Suprapubic skin (tissue), 4 donors: ENCODE data around the gene NIPAL4.

Experiments used
- EP300 ChIP-seq: sonication (generic); formaldehyde crosslinking; IDR thresholded peaks from one replicate; pipeline ENCODE4 v1.6.1; 2017; ENCODE audit warnings: antibody characterized with exemption
- POLR2A ChIP-seq, 2 donors: fragments of 450-650 bp; IDR thresholded peaks; one replicate each; pipeline ENCODE4 v1.6.1; 2017; ENCODE audit warnings: antibody characterized with exemption in 2 of 2, mild to moderate bottlenecking in 2 of 2, moderate library complexity in 2 of 2
- POLR2AphosphoS5 ChIP-seq, 3 donors: sonication (generic); formaldehyde crosslinking; IDR thresholded peaks; one replicate each; pipeline ENCODE4 v1.6.1; 2017; ENCODE audit warnings: antibody characterized with exemption in 3 of 3
- TF ChIP-seq, protein P1 (sequence below), 2 donors: fragments of 200-600 bp in 1 of 2; fragments of 450-650 bp in 1 of 2; sonication (generic) in 1 of 2; IDR thresholded peaks; one replicate each; pipeline ENCODE4 v1.5.1; 2016 to 2019; ENCODE audit warnings: antibody characterized with exemption in 2 of 2, mild to moderate bottlenecking in 1 of 2, moderate library complexity in 1 of 2

DNA sequence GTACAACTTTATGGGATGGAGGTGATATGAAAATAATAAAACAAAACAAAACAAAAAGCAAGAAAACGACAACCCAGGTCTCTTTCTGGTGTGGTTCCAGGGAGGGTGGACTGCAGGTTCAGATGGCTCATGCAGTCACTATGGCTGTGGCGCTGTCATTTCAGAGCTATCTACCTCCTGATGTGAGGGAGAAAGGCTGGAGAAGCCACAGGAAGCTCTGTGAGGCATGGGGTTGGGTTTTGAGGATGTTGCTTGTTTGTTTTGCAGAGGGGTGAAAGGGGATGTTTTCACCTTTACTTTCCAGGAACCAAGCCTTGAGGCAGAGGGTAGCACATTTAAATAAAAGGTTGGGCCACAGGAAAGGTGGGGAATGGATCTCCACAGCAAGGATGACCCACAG lies 18.7 kb downstream of the NIPAL4 start:
- TF ChIP-seq, protein P1, sequence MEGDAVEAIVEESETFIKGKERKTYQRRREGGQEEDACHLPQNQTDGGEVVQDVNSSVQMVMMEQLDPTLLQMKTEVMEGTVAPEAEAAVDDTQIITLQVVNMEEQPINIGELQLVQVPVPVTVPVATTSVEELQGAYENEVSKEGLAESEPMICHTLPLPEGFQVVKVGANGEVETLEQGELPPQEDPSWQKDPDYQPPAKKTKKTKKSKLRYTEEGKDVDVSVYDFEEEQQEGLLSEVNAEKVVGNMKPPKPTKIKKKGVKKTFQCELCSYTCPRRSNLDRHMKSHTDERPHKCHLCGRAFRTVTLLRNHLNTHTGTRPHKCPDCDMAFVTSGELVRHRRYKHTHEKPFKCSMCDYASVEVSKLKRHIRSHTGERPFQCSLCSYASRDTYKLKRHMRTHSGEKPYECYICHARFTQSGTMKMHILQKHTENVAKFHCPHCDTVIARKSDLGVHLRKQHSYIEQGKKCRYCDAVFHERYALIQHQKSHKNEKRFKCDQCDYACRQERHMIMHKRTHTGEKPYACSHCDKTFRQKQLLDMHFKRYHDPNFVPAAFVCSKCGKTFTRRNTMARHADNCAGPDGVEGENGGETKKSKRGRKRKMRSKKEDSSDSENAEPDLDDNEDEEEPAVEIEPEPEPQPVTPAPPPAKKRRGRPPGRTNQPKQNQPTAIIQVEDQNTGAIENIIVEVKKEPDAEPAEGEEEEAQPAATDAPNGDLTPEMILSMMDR (IDR thresholded peaks at IDR 0.05) = no peak
- TF ChIP-seq POLR2A (IDR thresholded peaks at IDR 0.05) (no peak), EP300 (no peak), POLR2AphosphoS5 (IDR thresholded peaks at IDR 0.05) (no peak)
